HG02938 (cell line): ENCODE measurements around the gene FAM149A.
A peak's percentile ranks its signal among the peaks of the same experiment; 100 is the strongest.

Experiments used
- ATAC-seq: cut with Tn5 transposase; IDR thresholded peaks from one replicate; pipeline ENCODE4 v1.9.1; 2021; ENCODE audit warnings: mild to moderate bottlenecking, moderate library complexity; ENCODE audit not compliant: unreplicated experiment

FAM149A gene

DNA sequence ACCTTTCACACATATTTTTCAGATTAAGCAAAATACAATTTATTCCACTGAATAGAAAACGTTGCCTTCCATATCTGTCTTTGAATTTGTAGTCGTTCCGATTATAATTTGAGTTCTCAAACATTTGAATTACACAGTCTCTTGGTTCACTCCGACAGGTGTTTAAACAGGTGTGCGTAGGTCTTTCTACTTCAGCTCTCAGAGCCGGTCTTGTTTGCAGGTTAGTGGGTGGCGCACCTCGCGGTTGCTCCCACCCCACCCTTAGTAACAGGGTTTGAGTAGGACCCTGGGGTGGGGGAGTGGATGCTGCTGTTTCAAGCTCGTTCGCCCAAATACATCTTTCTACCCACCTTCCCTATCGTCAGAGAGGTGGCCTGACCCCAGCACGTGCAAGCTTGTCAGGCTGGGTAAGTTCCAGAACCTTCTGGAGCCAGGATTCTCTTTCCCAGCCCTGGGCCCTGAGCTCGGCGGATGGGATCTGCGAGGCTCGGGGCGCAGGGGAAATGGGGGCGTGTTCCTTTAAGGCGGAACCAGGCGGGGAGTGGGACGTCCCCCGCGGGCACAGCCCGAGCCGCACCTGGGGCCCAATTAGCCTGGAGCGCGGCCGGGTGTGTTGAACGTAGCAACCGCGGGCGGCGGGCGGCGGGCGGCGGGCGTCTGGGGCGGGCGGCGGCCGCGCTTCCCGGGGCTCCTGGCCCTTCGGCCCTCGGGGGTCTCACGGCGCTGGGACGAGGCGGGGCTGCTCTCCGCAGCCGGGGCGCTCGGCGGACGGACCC, at the start of gene FAM149A:
FAM149A (plus strand) TSS at position 591 of the 776 bp plus-strand sequence.
- peak; percentile 65 for ATAC-seq

- peak; percentile 100 for ATAC-seq
Measured at GRCh38 chr4:186058253-186058979, 46.1 kb upstream of the FAM149A start.

GRCh38 chr4:186058980-186059316, 45.6 kb upstream of the FAM149A start:
- ATAC-seq: no peak

- ATAC-seq: no peak
Measured at GRCh38 chr4:186061921-186062320, 42.6 kb upstream of the FAM149A start.

- ATAC-seq: peak; percentile 72
Measured at GRCh38 chr4:186067757-186068385, 36.6 kb upstream of the FAM149A start.

DNA sequence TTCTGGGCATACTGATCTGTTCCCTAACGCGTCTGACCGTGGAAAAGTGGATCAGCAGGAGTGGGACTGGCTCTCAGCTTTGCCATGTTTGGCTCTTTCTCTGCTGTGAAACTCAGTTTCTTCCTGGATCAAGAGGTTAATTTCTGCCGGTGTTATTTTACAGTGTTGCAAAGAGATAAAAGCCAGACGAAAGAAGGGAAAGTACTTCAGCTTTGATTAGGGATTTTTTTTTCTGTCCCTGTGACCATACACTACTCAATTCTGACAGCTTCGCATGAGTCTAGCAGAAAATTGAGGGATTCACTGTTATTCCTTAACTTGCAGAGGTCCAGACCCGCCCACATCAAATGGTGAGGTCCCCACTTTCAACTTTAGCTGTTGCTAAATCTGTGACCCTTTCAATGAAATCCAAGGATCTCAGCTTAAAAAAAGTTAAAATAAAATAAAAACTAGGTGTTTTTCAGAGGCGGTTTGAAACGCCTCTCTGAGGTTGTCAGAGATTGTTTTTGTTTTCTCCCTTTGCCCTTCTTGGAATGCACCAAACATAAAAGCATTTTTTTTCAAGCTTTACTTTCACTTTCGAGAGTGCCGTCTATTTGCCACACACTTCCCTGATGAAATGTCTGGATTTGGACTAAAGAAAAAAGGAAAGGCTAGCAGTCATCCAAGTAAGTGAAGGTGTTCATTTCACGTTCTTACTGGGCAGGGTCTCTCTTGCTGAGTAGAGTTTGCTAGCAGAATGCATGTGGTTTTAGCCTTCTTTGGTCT, 35.7 kb upstream of the FAM149A start, which contains the start of gene TLR3:
TLR3 (plus strand) TSS at position 576 of the 768 bp plus-strand sequence. CDS start 7,464 bp downstream, outside the sequence.
- ATAC-seq: no peak

- ATAC-seq: no peak
Measured at GRCh38 chr4:186069729-186070128, 34.8 kb upstream of the FAM149A start.

GRCh38 chr4:186072516-186072915, 32.0 kb upstream of the FAM149A start:
- ATAC-seq: no peak

DNA sequence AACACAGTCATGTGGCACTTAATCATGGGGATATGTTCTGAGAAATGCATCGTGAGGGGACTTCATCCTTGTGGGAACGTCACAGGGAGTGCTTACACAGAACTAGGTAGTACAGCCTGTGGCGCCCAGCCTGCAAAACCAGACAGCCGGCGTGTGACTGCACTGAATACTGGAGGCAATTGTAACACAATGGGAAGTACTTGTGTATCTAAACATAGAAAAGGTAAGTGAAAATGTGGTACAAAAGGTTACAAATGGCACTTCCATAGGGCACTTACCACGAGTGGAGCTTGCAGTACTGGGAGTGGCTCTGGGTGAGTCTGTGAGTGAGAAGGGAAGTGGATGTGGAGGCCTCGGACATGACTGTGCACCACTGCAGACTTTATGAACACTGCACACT, 30.3 kb upstream of the FAM149A start:
- no peak for ATAC-seq

GRCh38 chr4:186078981-186079638, 25.4 kb upstream of the FAM149A start:
- ATAC-seq: no peak

DNA sequence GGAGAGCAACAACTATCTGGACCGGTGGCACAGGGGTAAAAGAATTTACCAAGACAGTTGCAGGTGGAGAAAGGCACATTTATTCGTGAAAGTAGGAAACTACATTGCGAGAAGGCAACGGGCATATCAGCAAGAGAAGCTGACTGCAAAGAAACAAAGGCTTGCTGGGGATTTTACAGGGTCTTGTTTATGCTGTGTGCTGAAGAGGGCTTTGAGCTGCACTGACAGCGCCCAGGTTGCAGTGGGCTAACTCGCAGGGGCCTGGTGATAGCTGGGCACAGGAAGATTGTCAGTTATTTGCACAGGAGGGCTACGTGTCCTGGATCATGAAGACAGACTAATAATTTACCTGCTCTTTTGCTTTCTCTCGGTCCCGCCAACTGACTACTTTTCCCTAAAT, 24.8 kb upstream of the FAM149A start:
- ATAC-seq: no peak

DNA sequence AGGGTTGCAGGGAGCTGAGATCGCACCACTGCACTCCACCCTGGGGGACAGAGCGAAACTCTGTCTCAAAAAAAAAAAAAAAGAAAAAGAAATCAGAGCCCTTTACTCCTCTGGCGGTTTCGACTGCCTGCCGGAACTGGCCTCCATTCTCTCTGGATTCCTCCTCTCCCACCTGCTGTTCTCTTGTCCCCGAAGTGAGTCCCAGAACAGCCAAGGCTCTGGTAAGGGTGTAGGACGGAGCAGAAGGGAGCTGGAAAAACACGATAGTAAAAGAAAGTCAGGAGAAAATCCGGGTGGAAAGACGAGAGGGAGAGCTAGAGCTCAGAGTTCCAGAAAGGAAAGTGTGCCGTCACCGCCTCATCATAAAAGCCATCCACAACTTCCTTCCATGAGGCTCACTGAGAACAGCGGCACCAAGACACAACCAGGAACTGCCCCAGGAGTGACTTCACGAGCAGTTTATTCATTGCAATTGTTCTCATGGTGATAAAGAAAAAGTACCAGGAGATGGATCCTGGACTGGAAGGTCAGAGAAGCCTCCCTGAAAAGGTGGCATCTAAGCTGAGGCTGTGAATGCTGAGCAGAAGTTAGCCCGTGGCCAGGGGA, 23.2 kb upstream of the FAM149A start:
- no peak for ATAC-seq

DNA sequence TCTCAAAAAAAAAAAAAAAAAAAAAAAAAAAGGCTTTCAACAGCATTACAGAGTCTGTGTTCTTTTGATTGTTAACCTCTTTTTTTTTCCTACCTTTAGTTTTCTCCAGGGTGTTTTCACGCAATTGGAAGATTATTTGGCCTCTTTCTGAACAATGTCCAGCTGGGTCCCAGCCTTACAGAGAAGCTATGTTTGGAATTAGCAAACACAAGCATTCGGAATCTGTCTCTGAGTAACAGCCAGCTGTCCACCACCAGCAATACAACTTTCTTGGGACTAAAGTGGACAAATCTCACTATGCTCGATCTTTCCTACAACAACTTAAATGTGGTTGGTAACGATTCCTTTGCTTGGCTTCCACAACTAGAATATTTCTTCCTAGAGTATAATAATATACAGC, 22.3 kb upstream of the FAM149A start:
- no peak for ATAC-seq

- no peak for ATAC-seq
Measured at GRCh38 chr4:186088523-186088922, 16.0 kb upstream of the FAM149A start.

DNA sequence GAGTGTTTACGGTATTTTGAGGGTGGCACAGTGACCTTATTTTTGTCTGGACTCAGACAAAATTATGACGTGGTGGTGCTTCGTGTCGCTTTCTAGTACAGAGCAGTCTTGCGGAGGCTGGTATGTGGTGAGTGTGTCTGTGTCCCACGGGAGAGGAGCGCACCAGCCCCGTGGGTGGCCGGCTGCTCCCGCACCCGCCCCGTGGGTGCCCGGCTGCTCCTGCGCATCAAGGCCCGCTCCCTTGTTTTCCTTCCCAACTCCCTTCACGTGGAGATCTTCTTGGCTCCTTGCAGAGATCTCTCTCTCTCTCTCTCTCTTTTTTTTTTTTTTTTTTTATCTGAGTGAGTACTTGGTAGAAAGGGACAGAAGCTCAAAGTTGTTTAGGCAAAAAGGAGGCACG, 12.2 kb upstream of the FAM149A start:
- ATAC-seq: no peak

- no peak for ATAC-seq
Measured at GRCh38 chr4:186095406-186095805, 9.1 kb upstream of the FAM149A start.

- no peak for ATAC-seq
Measured at GRCh38 chr4:186096681-186097165, 7.8 kb upstream of the FAM149A start.

GRCh38 chr4:186097386-186097785, 7.1 kb upstream of the FAM149A start:
- no peak for ATAC-seq

- no peak for ATAC-seq
Measured at GRCh38 chr4:186102931-186103330, 1.6 kb upstream of the FAM149A start.
